Tongue (tissue), 2 donors: ENCODE measurements around the gene PEF1. TPM values are rescaled to one million over a fixed set of nuclear protein-coding genes. Genes with fewer than 3 reads are reported as not detected.
"Not testable (repeated sequence)": the region's sequence is repeated elsewhere in the genome, so short reads cannot be mapped to it uniquely, and the experiment has no call there.

ENCODE experiments used
- DNase-seq: peaks from one replicate; pipeline ENCODE4 v3.0.0-alpha.2; 2015
- total RNA-seq: library from RNA; depleted of rRNA; stranded (reverse); fragments of >200 nt; gene quantifications from one replicate; pipeline ENCODE4 v1.2.3, GENCODE V29; 2014

PEF1 gene
- total RNA-seq, 1 donor from 2014 or later = 52.1 TPM

DNA sequence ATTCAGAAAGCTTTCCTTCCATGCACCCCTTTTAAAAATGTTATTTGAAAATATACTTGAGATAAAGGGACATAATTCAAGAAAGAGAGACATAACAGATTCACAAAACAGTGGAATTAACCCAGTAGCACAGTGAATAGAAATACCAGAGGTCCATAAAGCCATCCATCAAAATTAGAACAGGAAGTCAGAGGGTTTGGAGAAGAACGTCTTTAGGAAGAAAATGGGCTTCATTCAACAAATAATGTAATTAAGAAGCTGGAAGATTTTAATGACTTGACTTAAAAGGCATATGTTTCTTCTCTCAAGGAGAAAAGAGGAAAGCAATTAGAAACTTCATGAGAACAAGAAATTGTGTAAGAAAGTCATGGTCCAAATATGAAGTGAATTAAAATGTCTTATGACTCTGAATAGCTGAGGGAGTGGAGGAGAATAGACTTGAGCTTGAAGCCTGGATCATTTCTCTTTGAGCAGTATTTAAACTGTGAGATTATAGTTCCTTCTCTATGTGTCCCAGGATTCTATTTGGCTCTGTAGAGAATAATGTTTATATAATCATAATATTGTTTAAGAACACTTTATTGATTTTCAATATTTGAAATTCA, 35.1 kb downstream of the PEF1 start:
- no peak for DNase-seq

DNA sequence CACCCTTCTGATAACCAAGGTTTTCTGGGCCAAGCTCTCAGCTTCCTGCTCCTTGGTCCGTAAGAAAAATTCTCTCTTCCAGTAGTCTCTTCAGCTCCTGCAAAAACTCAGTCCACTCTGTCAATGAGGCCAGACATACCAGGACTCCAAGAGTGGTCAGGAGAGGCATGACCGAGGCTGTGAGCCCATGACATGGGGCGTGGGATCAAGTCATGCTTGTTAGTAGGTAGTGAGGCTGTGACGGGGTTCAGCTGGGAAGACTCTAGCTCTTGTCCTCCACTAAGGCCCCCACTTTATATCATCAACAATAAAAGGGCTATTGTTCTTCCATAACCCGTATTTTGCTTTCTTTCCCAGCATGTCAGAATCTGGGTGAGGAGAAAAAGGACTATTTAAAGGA, 37.3 kb downstream of the PEF1 start:
- DNase-seq = no peak

DNA sequence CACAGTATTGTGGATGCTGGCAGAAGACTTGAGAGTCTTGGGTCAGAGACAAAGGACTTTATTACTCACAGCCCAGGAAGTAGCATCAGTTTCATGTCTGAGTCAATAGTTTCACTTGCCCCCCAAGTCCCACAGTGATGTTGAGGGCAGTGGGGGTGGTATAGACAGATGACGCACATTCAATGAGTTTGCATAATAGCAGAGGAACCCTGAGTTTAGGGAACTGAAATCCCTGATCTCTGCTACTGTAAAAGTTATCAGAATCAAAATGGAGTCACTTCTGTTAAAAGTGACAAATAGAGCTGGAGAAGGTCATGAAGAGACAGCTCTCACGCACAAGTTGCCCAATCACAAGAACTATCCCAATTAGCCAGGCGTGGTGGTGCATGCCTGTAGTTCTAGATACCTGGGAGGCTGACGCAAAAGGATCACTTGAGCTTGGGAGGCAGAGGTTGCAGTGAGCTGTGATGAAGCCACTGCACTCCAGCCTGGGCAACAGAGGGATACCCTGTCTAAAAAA, 38.7 kb downstream of the PEF1 start:
- DNase-seq = no peak

DNA sequence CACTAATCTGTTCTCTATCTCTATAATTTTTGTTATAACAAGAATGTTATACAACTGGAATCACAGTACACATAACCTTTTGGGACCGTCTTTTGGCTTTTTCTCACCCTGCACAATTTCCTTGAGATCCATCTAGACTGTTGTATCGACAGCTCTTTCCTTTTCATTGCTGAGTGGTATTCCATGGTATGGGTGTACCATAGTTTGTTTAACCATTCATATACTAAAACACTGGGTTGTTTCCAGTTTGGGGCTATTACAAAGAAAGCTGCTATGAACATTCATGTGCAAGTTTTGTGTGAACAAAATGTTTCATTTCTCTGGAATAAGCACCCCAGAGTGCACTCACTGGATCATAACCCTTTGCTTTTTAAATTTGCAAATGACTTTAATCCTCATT, 42.6 kb downstream of the PEF1 start:
- no peak for DNase-seq

DNA sequence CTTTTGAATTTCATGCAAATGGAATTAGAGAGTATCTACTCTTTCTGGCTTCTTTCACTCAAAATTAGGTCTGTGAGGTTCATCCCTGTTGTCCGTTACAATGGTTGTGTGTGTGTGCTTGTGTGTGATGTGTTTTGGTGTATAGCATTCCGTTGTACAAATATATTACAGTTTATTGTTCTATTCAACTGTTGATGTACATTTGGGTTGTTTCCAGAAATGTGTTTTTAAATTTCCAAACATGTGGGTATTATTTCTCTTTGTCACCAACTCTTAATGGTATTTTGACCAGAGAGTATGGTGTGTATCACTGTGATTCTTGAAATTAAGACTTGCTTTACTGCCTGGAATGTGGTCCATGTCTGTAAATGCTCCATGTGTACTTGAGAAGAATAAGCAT, 44.0 kb downstream of the PEF1 start:
- DNase-seq = no peak

DNA sequence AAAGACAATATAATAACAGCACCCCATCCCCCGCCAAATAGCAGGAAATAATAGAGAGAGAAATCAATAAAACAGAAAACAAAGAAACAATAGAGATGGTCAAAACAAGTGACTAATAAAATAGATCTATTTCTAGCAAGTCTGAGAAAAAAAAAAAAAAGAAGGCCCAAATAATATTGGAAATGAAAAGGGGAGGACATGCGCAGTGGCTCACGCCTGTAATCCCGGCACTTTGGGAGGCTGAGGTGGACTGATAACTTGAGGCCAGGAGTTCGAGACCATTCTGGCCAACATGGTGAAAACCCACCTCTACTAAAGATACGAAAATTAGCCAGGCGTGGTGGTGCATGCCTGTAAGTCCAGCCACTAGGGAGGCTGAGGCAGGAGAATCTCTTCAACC, 45.7 kb downstream of the PEF1 start:
- no peak for DNase-seq

DNA sequence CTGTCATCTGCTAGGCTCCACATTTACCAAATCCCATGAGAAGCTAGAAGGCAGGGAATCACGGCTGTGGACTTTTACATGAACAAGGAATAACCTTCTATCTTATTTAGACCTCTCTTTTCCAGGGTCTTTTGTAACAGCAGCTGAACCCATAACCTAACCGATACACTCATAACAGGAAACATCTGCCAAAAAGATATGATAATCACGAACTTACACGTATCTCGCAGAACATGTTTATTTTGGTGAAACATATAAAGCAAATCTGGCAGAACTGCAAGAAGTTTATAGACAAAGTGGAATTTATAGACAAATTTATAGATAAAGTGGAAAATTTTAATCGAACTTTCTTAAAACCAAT, 48.0 kb downstream of the PEF1 start:
- DNase-seq = no peak

DNA sequence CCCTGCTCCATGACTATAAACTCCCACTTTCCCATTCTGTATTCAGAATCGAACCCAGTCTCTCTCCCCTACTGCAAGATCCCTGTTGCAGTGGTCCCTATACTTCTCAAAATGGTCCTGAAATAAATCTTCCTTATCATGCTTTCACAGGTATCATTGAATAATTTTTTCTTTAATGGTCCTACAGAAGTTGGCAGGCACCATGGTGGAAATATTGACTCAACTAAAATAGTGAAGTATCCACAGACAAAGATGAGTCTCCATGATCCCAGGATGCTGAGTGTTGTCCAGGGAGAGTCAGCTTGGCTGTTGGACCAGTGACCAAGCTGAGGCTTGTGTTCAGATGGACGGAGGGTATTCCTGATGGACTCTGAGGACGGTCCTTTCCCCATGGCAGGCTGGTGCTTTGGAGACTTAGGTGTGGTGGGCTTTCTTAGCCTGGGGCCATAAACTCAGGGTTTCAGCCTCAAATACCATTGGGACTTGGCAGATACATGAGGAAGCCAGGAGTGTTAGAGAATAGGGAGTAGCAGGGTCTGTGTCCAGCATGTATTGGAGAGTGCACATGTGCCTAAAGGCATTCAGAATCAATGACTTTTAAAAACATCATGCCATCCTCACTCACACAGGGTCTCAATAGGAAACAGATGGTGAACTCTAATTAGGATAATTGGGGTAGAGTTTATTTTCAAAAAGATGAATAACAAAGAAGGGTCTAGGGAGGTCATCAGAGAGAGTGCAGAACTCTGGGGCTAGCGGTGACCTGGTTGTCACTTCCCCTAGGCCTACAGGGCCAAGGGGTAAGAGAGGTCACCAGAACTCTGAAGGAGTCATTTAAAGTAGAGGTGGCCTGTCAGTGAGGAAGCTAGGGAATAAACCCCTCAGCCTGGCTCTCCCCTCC, 48.6 kb downstream of the PEF1 start:
- no peak for DNase-seq

DNA sequence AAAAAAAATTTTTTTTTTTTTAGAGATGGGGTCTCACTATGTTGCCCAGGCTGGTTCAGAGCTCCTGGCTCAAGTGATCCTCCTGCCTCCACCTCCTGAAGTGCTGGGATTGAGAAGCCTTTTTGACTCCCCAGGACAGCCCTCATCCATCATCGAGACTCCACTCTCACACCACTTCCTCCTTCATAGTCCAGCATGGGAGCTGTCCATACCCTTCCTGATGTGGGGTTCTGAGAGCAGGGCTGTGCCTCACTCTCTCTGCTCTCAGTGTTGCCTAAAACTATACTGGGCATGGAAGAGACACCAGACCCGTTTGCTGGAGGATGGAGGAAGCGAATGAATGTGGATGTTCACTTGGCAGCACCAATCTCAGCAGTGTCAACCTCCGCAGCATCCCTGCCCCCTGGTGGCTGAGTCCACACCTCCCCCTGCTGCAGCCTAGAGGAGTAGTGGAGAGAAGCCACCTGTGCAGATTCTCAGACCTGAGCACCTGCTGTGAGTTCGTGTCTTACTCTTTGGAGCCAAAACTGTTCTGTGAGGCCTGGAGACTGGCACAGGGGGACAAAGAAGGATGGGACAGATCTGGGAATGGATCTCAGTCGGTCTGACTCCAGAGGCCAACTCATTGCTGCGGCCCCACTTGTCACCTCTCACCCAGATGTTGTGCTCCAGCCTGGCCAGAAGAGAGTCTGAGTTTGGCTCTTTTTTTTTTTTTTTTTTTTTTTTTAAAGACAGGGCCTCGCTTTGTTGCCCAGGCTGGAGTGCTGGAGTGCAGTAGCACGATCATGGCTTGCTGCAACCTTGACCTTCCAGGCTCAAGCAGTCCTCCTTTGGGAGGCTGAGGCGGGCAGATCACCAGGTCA, 50.7 kb downstream of the PEF1 start:
- DNase-seq = peak; percentile 73

DNA sequence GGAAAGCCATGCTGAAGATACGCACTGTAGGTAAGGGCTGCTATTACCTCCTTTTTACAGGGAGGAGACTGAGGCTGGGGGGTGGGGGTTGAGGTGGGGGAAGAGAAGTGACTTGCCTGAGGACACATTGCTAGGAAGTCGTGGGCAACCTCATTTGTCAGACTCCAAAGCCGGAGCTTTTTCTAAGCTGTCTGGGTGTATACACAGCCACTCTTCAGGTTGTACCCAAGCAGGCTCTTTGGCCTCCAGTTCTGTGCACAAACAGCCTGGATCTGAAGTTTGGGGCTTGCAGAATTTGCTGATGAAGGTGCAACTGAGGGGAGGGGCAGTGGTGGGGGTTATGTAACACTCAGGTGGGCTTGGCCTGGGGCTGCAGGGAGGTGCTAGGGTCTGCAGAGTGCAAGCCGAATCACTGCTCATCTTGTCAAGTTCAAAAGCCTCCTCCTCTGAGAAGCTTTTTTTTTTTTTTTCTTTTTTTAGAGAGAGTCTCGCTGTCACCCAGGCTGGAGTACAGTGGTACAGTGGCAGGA, 51.5 kb downstream of the PEF1 start:
- DNase-seq = no peak

DNA sequence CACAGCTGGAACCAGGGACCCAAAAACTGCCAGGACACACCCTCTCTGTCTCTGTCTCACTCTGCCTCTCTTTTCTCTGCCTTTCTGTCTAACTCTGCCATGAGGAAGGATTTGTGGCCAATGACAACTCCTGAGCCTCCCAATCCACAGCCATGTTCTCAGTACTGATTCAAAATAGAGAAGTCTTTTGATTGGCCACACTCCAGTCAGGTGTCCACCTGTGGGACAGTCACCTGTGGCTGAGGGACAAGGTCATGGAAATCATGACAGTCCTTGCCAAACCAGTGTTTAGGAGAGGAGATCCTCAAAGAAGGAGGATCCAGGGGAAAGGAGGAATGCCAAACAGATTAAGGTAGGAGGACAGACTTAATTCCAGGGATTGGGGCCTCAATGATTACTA, 52.5 kb downstream of the PEF1 start:
- DNase-seq = no peak

DNA sequence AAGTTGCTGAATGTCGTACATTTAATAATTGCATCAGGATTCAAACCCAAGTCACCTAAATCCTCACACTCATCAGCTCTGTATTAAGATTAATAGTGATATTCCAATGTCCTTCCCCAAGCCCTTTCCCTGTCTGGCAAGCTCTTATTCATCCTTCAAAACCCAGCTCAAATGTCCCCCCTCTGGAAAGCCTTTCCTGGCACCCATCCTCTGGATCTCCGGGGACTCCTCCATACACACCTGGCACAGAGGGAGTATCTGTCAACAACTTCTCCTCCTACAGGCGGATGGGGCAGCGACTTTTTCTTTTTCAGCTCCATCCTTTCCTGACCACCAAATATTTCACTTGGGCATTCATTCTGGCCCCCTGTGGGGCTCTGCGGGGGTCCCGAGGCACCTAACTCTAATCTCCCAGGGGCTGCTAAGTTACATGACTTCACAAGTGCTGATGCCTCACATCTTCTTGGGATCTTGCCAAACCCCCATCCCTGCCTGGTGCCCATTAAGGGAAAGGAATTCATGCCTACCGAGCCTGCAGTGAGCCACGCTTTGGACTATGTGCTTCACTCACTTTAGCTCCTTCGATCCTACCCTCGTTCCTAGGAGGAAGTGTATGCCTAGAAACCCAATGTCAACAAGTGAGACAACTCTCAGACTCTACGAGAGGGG, 53.1 kb downstream of the PEF1 start:
- DNase-seq = peak; percentile 63

DNA sequence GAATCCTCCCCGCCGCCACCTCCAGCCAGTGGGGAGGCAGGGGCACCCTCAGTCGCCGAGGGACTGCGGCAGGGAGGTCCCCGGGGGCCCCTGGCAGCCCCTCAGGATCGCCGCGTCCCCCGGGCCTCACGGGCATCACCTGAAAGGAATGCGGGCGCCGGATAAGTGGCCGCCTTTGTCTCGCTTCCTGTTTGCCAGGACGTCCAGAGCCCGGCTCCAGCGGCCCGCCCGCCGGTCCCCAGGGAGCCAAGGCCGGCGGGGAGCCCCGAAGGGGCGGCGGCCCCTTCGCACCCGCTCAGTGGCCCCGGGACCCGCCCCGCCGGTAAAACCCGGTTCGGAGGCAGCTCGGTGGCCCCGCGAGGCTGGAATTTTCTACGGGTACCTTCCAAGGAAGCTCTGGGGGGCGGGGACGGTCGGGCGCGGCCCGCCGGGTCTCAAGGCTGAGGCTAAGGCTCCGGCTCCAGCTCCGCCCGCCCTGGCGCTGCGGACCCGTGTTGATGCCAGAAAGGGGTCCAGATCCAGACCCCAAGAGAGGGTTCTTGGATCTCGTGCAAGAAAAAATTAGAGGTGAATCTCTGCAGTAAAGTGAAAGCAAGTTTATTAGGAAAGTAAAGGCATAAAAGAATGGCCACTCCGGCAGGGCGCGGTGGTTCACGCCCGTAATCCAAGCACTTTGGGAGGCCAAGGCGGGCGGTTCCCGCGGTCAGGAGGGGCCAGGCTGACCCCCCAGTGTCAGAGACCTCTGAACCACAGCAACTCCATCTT, 55.7 kb downstream of the PEF1 start:
- no peak for DNase-seq

DNA sequence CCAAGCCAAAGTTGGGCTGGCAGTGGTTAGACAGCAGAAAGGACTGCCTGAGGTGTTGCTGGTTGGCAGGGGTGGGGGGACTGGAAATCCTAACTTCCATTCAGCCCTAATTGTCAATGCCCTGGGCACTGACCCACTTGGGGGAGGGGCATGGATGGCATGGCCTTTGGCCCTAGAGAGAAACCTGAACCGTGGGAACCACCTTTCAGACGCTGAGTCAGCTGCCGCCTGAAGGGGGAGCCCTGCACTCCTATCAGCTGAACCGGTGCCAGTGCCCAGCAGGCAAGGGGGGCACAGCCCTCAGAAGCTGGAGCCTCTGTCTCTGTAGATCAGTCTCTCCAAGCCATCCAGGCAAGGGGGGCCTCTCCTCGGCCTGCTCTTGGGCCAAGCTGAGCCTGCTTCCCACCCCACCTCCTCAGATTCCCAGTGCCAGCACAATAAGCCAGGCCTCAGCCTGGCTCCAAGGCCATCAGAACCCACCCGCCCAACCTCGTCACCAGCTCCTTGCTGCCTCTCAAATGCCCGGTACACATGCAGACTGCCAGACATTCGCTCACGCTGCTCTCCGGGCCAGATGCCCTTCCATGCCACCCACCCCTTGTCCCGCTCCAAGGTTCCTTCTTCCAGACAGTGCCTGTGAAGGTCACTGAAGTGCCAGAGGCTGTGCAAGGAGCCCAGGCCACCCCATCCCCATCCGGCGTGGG, 56.8 kb downstream of the PEF1 start:
- DNase-seq = peak; percentile 77

DNA sequence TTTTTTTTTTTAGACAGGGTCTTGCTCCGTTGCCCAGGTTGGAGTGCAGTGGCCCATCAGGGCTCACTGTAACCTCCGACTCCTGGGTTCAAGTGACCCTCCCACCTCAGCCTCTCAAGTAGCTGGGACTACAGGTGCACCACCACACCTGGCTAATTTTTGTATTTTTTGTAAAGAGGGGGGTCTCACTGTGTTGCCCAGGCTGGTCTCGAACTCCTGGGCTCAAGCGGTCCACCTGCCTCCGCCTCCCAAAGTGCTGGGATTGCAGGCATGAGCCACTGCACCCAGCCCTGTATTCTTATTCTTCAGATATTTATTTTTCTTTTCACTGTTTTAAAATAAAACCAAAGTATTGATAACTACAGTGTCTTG, 57.4 kb downstream of the PEF1 start:
- not testable (repeated sequence) for DNase-seq

DNA sequence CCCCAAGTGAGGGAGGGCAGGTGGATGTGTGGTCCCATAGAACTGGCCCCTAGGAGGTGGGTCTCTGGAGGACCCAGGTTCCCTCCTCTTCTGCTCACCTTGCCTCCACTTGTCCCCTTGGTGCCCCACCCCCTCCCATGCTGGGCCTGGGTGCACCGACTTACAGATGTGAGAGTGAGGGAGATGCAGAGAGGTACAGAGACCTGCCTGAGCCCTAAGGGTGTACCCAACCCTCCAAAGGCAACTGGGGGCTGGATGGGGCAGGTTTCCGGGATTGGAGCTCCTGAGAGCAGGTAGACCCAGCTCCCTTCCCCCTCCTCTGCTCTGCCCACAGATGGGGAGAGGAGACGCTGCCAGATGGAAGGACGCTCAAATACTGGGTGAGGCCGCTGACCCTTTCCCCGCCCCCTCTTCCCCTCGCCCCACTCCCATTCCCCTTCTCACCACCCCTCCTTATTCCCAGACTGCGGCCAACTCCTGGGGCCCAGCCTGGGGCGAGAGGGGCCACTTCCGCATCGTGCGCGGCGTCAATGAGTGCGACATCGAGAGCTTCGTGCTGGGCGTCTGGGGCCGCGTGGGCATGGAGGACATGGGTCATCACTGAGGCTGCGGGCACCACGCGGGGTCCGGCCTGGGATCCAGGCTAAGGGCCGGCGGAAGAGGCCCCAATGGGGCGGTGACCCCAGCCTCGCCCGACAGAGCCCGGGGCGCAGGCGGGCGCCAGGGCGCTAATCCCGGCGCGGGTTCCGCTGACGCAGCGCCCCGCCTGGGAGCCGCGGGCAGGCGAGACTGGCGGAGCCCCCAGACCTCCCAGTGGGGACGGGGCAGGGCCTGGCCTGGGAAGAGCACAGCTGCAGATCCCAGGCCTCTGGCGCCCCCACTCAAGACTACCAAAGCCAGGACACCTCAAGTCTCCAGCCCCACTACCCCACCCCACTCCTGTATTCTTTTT, 58.0 kb downstream of the PEF1 start:
- no peak for DNase-seq

DNA sequence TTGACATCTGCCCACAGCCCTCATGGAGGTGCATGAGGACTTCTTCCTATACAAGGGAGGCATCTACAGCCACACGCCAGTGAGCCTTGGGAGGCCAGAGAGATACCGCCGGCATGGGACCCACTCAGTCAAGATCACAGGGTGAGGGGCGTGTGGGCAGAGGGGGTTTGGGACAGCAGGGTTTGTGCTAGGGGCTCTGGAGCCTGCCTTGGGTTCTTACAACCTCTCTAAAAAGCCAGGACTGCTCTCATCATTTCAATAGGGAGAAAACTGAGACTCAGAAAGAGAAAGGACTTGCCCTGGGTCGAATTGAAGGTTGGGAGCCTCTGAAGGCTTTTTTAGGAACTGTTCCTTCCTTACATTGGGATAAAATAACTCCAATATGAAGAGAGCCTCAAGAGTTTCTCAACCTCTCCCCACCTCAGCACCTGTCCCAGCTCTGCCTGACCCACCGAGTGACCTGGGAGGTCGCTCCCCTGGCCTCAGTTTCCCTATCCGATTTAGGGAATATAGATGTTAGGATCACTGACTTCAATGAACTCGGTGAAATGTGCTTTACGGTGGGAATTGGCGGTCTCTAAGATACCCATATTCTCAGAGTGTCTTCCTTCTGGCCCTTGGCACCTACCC, 58.8 kb downstream of the PEF1 start:
- DNase-seq = no peak

DNA sequence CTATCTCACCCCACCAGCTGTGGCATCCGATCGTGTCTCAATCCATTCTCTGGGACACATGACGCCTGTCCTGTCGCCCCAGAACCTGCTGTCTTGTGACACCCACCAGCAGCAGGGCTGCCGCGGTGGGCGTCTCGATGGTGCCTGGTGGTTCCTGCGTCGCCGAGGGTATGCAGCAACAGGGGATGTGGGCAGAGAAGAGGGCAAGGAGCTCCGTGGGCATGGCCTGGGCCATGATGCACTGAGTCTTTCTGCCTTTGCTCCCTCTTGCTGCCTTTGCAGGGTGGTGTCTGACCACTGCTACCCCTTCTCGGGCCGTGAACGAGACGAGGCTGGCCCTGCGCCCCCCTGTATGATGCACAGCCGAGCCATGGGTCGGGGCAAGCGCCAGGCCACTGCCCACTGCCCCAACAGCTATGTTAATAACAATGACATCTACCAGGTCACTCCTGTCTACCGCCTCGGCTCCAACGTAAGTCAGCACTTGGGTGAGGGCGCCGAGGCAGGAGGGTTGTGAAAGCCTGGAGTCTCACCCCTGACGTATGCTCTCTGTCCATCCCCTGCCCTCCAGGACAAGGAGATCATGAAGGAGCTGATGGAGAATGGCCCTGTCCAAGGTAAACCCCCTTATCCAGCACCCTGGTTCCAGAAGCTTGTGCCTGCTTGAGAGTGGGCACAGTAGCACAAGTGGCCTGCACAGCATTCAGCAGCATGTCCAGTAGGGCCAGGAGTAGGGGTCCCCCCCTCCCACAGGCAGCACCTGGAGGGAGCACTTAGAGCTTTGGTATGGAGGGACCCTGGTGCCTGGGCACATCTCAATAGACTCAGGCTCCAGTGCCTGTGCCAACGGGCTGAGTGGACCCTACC, 59.6 kb downstream of the PEF1 start:
- no peak for DNase-seq
